ENCODE measurements around the gene NOP9. TPM values are rescaled to one million over a fixed set of nuclear protein-coding genes. Genes with fewer than 3 reads are reported as not detected.

The NOP9 gene
- total and polyA plus RNA-seq, 7 donors = 7.8 to 29.0 (median 14.6) TPM

DNA sequence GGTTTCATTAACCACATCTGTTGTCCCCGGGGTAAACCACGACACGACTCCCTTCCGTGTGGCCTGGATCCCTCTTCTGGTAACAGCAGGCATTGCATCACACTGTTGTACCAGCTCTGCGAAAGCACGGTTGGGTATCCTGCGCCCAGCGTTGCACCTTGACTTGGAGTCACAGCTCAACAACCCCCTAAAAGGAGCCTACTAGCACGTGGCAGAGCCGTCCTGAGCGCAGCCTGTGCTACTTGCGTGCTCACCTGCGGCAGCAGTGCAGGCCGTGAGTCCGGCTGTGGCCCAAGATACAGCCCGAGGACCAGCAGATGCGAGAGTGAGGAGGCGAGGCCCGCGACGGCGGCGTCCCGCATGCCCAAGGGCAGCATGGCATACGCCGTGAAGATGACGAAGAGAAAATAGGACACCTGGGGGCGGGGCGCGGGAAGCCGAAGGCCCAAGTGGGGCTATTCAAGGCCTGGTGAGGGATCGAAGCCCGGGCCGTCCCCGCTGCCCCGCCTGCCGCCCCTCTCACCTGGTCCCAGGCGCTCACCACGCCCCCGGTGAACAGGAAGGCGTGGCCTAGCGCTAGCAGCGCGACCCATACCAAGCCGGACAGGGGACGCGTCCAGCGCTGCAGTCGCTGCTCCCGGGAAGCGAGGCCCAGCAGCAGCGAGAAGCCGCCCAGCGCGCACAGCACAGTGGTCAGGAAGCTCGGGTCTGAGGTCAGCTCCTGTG, 32.8 kb downstream of the NOP9 start:
- 3 to 10% methylated on average over 56 of the region's 56 CpGs for WGBS, 2 donors
- Histone ChIP-seq H3K4me3 (peak overlapping the region in 3 of 4 donors; percentile 9 to 19 (median 16)), H3K27ac (no peak overlapping the region), H3K36me3 (no peaks in the 10 kb centered on the region), H3K27me3 (peaks cover 8 to 52% (median 49%) of the 10 kb centered on the region in 3 donors), H3K9me3 (no peaks in the 10 kb centered on the region), H3K4me1 (peaks cover 0 to 36% (median 31%) of the 10 kb centered on the region in 4 donors)
- DNase-seq = peak; percentile 81
- intact Hi-C loops (cut with DNase I) = loop anchor here (1.0 to 10.0 kb wide), 3 partner anchors 80 to 342 kb away; no protein-coding TSS in a partner anchor
- TF ChIP-seq, protein P1, sequence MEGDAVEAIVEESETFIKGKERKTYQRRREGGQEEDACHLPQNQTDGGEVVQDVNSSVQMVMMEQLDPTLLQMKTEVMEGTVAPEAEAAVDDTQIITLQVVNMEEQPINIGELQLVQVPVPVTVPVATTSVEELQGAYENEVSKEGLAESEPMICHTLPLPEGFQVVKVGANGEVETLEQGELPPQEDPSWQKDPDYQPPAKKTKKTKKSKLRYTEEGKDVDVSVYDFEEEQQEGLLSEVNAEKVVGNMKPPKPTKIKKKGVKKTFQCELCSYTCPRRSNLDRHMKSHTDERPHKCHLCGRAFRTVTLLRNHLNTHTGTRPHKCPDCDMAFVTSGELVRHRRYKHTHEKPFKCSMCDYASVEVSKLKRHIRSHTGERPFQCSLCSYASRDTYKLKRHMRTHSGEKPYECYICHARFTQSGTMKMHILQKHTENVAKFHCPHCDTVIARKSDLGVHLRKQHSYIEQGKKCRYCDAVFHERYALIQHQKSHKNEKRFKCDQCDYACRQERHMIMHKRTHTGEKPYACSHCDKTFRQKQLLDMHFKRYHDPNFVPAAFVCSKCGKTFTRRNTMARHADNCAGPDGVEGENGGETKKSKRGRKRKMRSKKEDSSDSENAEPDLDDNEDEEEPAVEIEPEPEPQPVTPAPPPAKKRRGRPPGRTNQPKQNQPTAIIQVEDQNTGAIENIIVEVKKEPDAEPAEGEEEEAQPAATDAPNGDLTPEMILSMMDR (IDR thresholded peaks at IDR 0.05) = peak; percentile 66 to 70 (median 68)
- no peak for TF ChIP-seq POLR2AphosphoS5 (IDR thresholded peaks at IDR 0.05)

- peaks cover 0 to 40% (median 31%) of the 10 kb centered on the region in 4 donors for H3K4me1 ChIP-seq
- no peak for DNase-seq
- 7 to 9% methylated on average over 65 of the region's 65 CpGs for WGBS, 2 donors
Observed at GRCh38 chr14:24334431-24335291, 35.0 kb downstream of the NOP9 start, which contains the start of gene ADCY4. ADCY4 (minus strand) TSS chr14:24335071; CDS start chr14:24334652, 419 bp downstream.

DNA sequence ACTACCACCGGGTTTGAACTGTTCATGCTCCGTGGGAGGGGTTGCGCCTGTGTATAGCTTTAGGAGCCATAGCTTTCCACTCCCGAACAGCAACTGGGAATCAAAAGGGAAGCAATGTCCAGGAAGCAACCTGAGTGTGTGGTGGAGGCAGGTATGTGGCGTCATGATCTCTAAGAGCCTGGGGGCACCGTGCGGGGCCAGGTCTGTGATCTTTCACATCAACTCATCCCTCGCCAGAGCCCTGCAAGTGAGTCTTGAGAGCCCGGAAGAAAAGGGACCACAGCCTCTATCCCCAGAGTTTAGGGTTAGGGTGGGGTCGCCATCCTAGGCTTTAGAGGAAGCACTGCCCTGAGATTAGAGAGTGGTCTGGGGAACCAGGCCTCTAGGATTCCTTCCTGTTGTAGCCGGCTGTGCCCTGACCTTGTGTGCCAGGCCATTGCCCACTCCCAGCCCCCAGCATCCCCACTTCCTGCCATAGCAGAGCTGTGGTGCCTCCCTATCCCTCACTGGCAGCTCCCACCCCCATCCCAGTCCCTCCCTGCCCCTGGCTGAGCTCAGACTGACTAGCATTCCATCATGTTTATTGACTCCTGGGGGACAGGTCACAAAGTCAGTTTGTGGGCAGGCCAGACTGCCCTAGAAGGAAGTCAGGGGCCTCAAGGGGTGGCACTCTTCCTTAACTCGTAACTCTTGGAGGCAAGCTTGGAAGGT, 36.0 kb downstream of the NOP9 start:
- Histone ChIP-seq H3K9me3 (no peaks in the 10 kb centered on the region), H3K4me1 (peaks cover 0 to 40% (median 31%) of the 10 kb centered on the region in 4 donors), H3K4me3 (peak overlapping the region in 1 of 4 donors; percentile 39), H3K36me3 (no peaks in the 10 kb centered on the region), H3K27ac (peak overlapping the region; percentile 14 to 70 (median 50)), H3K27me3 (peaks cover 8 to 71% (median 56%) of the 10 kb centered on the region in 3 donors)
- no peak for DNase-seq
- WGBS, 2 donors = 80 to 86% methylated on average over 12 of the region's 12 CpGs
- intact Hi-C loops (cut with DNase I) = loop anchor here (10.0 kb wide), 1 partner anchor 339 kb away; no protein-coding TSS in a partner anchor
- no peak for TF ChIP-seq EP300 (IDR thresholded peaks at IDR 0.05)
- peak in 1 of 4 donors; percentile 31 for TF ChIP-seq POLR2AphosphoS5 (IDR thresholded peaks at IDR 0.05)

More at GRCh38 chr14:24334431-24335291, 35.0 kb downstream of the NOP9 start, which contains the start of gene ADCY4:
- Histone ChIP-seq H3K27me3 (peaks cover 8 to 69% (median 56%) of the 10 kb centered on the region in 3 donors), H3K9me3 (no peaks in the 10 kb centered on the region), H3K4me3 (peak within 1 kb of the TSS; percentile 16 to 39 (median 30)), H3K36me3 (no peaks in the 10 kb centered on the region), H3K27ac (peak within 1 kb of the TSS; percentile 15 to 70 (median 50))
- TF ChIP-seq POLR2A (IDR thresholded peaks at IDR 0.05) (no peak), EP300 (IDR thresholded peaks at IDR 0.05) (no peak), POLR2AphosphoS5 (IDR thresholded peaks at IDR 0.05) (peak in 2 of 4 donors; percentile 10 to 41)
- TF ChIP-seq, protein P1 (IDR thresholded peaks at IDR 0.05) = no peak
- intact Hi-C loops (cut with DNase I) = loop anchor here (5.0 to 10.0 kb wide), 2 partner anchors 78 to 340 kb away; no protein-coding TSS in a partner anchor

GRCh38 chr14:24337144-24337823, 37.6 kb downstream of the NOP9 start:
- 82 to 91% methylated on average over 7 of the region's 7 CpGs for WGBS, 2 donors
- Histone ChIP-seq H3K4me1 (peaks cover 0 to 32% (median 27%) of the 10 kb centered on the region in 4 donors), H3K27ac (no peak overlapping the region), H3K36me3 (no peaks in the 10 kb centered on the region), H3K9me3 (no peaks in the 10 kb centered on the region), H3K27me3 (peaks cover 8 to 64% (median 55%) of the 10 kb centered on the region in 3 donors), H3K4me3 (no peak overlapping the region)
- intact Hi-C loops (cut with DNase I) = loop anchor here (10.0 kb wide), 1 partner anchor 338 kb away; no protein-coding TSS in a partner anchor
- TF ChIP-seq POLR2A (IDR thresholded peaks at IDR 0.05) (no peak), POLR2AphosphoS5 (IDR thresholded peaks at IDR 0.05) (no peak), EP300 (IDR thresholded peaks at IDR 0.05) (no peak)
- TF ChIP-seq, protein P1 (IDR thresholded peaks at IDR 0.05) = no peak
- DNase-seq = no peak

All from sigmoid colon (tissue), 7 donors.